ENCODE data around the gene STK31. TPM values are rescaled to one million over a fixed set of nuclear protein-coding genes. Genes with fewer than 3 reads are reported as not detected.

Gene STK31
- total RNA-seq (10 to 100 TPM; 59.7 to 79.8 TPM), polyA plus RNA-seq (ENCODE audit: insufficient read depth, low read depth, low replicate concordance) (76.8 TPM)
- long read RNA-seq, donor 1, partial matches to known transcripts: 6 of 7 reads
- long read RNA-seq, donor 1, other reads (novel, unspliced or antisense): 0 of 7 reads
- long read RNA-seq, donor 2, transcript STK31-202 (24 exons, 3,326 nt): major isoform, 5 of 5 reads
- long read RNA-seq, donor 2, partial matches to known transcripts: 0 of 5 reads
- long read RNA-seq, donor 2, other reads (novel, unspliced or antisense): 0 of 5 reads

GRCh38 chr7:23710000-23710399 lies at the start of gene STK31:
Gene STK31 (plus strand): TSS chr7:23710219. CDS start chr7:23710286, 67 bp downstream.
- peak; percentile 76 for DNase-seq
- Histone ChIP-seq H3K27ac (peak within 1 kb of the TSS; percentile 43 to 47), H3K36me3 (ENCODE audit: low read depth, missing control alignments) (no peaks in the 10 kb centered on the region), H3K4me3 (peak within 1 kb of the TSS; percentile 35 to 42), H3K4me1 (no peaks in the 10 kb centered on the region), H3K9me3 (no peaks in the 10 kb centered on the region), H3K27me3 (no peaks in the 10 kb centered on the region)
- TF ChIP-seq POLR2A (IDR thresholded peaks at IDR 0.05) (no peak), CTCF (IDR thresholded peaks at IDR 0.05) (no peak)
- WGBS, 2 donors: 78 to 79% methylated on average over 24 to 27 of the region's 33 CpGs
- intact Hi-C loops (cut with DNase I; ENCODE audit: low total_unique reads): loop anchor here (10.0 kb wide), 1 partner anchor 135 kb away; no protein-coding TSS in a partner anchor

GRCh38 chr7:23661385-23661784 lies 48.6 kb upstream of the STK31 start:
- Histone ChIP-seq H3K36me3 (ENCODE audit: low read depth, missing control alignments) (no peaks in the 10 kb centered on the region), H3K27me3 (no peaks in the 10 kb centered on the region), H3K4me1 (no peaks in the 10 kb centered on the region), H3K9me3 (no peaks in the 10 kb centered on the region), H3K4me3 (no peak overlapping the region), H3K27ac (no peak overlapping the region)
- no peak for DNase-seq
- intact Hi-C loops (cut with DNase I; ENCODE audit: low total_unique reads): no loop called here
- 86 to 89% methylated on average over 3 of the region's 3 CpGs for WGBS, 2 donors
- no peak for TF ChIP-seq CTCF (IDR thresholded peaks at IDR 0.05)
- TF ChIP-seq POLR2A (IDR thresholded peaks at IDR 0.05): no peak

GRCh38 chr7:23662124-23662983 lies 47.7 kb upstream of the STK31 start:
- no peaks in the 10 kb centered on the region for H3K27me3 ChIP-seq

GRCh38 chr7:23662984-23663313 lies 47.1 kb upstream of the STK31 start:
- intact Hi-C loops (cut with DNase I; ENCODE audit: low total_unique reads): no loop called here
- Histone ChIP-seq H3K27ac (no peak overlapping the region), H3K9me3 (no peaks in the 10 kb centered on the region), H3K36me3 (ENCODE audit: low read depth, missing control alignments) (no peaks in the 10 kb centered on the region), H3K4me3 (no peak overlapping the region), H3K4me1 (no peaks in the 10 kb centered on the region), H3K27me3 (no peaks in the 10 kb centered on the region)
- no peak for DNase-seq
- no peak for TF ChIP-seq POLR2A (IDR thresholded peaks at IDR 0.05)
- TF ChIP-seq CTCF (IDR thresholded peaks at IDR 0.05): no peak
- 86 to 90% methylated on average over 2 of the region's 2 CpGs for WGBS, 2 donors

More at GRCh38 chr7:23662124-23662983, 47.7 kb upstream of the STK31 start:
- no peak for DNase-seq
- Histone ChIP-seq H3K36me3 (ENCODE audit: low read depth, missing control alignments) (no peaks in the 10 kb centered on the region), H3K9me3 (no peaks in the 10 kb centered on the region), H3K27ac (no peak overlapping the region), H3K4me1 (no peaks in the 10 kb centered on the region), H3K4me3 (no peak overlapping the region)
- WGBS, 2 donors: 83 to 84% methylated on average over 8 of the region's 8 CpGs
- TF ChIP-seq CTCF (IDR thresholded peaks at IDR 0.05) (no peak), POLR2A (IDR thresholded peaks at IDR 0.05) (no peak)
- intact Hi-C loops (cut with DNase I; ENCODE audit: low total_unique reads): no loop called here
